ENCODE results near the gene WIPI1. TPM values are rescaled to one million over a fixed set of nuclear protein-coding genes. Genes with fewer than 3 reads are reported as not detected.
A peak's percentile ranks its signal among the peaks of the same experiment; 100 is the strongest.

Gene WIPI1
- total and polyA plus RNA-seq, 2 of the 13 experiments (the other 11 are each of a cell fraction or from before 2014, with no cell fraction given) = 29.4 to 141 TPM

DNA sequence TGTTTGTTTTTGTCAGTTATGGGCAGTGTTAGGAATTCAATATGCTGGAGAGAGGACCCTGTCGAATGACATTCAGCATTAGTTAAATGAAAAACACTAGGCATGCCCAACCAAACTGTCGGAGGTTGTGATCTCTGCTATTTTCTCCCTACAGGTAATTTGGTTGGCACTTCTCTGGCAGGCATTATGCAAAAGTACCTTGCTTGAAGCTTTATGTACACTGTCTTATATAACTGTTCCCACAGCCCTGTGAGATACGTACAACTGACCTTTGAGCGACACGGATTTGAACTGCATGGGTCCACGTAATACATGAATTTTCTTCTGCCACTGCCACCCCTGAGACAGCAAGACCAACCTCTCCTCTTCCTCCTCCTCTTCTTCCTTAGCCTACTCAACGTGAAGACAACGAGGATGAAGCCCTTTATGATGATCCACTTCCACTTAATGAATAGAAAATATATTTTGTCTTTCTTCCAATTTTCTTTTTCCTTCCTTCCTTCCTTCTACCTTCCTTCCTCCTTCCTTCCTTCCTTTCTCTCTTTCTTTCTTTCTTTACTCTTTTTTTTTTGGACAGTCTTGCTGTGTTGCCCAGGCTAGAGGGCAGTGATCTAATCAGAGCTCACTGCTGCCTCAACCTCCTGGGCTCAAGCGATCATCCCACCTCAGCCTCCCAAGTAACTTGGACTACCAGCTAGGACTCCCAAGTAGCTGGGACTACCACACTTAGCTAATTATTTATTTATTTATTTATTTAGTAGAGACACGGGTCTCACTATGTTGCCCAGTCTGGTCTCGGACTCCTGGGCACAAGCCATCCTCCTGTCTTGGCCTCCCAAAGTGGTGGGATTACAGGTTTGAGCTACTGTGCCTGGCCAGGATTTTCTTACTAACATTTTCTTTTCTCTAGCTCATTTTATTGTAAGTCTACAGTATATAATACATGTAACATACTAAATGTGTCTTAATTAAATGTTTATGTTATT is 77.3 kb downstream of the WIPI1 start (continued):
- TF ChIP-seq, protein P1, sequence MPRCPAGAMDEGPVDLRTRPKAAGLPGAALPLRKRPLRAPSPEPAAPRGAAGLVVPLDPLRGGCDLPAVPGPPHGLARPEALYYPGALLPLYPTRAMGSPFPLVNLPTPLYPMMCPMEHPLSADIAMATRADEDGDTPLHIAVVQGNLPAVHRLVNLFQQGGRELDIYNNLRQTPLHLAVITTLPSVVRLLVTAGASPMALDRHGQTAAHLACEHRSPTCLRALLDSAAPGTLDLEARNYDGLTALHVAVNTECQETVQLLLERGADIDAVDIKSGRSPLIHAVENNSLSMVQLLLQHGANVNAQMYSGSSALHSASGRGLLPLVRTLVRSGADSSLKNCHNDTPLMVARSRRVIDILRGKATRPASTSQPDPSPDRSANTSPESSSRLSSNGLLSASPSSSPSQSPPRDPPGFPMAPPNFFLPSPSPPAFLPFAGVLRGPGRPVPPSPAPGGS (CRISPR knock-in tag; IDR thresholded peaks at IDR 0.05) = no peak; the same call in 1 of the 2 replicates
- peak in 1 of 2 experiments; percentile 64; a peak in 2 of 4 replicates for TF ChIP-seq KLF16 (CRISPR knock-in tag; IDR thresholded peaks at IDR 0.05)
- TF ChIP-seq HNRNPL (IDR thresholded peaks at IDR 0.05; ENCODE audit: low read depth, low read length) = no peak
- TF ChIP-seq, protein P2, sequence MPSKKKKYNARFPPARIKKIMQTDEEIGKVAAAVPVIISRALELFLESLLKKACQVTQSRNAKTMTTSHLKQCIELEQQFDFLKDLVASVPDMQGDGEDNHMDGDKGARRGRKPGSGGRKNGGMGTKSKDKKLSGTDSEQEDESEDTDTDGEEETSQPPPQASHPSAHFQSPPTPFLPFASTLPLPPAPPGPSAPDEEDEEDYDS (CRISPR knock-in tag; IDR thresholded peaks at IDR 0.05) = peak; percentile 90
- TF ChIP-seq GATAD2A (CRISPR knock-in tag; IDR thresholded peaks at IDR 0.05) = peak; percentile 94
- no peak for TF ChIP-seq ZNF747 (CRISPR knock-in tag; IDR thresholded peaks at IDR 0.05; ENCODE audit: borderline replicate concordance)
- TF ChIP-seq, protein P3, sequence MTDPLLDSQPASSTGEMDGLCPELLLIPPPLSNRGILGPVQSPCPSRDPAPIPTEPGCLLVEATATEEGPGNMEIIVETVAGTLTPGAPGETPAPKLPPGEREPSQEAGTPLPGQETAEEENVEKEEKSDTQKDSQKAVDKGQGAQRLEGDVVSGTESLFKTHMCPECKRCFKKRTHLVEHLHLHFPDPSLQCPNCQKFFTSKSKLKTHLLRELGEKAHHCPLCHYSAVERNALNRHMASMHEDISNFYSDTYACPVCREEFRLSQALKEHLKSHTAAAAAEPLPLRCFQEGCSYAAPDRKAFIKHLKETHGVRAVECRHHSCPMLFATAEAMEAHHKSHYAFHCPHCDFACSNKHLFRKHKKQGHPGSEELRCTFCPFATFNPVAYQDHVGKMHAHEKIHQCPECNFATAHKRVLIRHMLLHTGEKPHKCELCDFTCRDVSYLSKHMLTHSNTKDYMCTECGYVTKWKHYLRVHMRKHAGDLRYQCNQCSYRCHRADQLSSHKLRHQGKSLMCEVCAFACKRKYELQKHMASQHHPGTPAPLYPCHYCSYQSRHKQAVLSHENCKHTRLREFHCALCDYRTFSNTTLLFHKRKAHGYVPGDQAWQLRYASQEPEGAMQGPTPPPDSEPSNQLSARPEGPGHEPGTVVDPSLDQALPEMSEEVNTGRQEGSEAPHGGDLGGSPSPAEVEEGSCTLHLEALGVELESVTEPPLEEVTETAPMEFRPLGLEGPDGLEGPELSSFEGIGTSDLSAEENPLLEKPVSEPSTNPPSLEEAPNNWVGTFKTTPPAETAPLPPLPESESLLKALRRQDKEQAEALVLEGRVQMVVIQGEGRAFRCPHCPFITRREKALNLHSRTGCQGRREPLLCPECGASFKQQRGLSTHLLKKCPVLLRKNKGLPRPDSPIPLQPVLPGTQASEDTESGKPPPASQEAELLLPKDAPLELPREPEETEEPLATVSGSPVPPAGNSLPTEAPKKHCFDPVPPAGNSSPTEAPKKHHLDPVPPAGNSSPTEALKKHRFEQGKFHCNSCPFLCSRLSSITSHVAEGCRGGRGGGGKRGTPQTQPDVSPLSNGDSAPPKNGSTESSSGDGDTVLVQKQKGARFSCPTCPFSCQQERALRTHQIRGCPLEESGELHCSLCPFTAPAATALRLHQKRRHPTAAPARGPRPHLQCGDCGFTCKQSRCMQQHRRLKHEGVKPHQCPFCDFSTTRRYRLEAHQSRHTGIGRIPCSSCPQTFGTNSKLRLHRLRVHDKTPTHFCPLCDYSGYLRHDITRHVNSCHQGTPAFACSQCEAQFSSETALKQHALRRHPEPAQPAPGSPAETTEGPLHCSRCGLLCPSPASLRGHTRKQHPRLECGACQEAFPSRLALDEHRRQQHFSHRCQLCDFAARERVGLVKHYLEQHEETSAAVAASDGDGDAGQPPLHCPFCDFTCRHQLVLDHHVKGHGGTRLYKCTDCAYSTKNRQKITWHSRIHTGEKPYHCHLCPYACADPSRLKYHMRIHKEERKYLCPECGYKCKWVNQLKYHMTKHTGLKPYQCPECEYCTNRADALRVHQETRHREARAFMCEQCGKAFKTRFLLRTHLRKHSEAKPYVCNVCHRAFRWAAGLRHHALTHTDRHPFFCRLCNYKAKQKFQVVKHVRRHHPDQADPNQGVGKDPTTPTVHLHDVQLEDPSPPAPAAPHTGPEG (CRISPR knock-in tag; IDR thresholded peaks at IDR 0.05) = peak; percentile 26; the same call in 1 of the 2 replicates
- TF ChIP-seq ZIK1 (CRISPR knock-in tag; IDR thresholded peaks at IDR 0.05; ENCODE audit: borderline replicate concordance, low read depth) = no peak
- TF ChIP-seq ZNF326 (CRISPR knock-in tag; IDR thresholded peaks at IDR 0.05; ENCODE audit: borderline replicate concordance) = no peak
- TF ChIP-seq ELF3 (CRISPR knock-in tag; IDR thresholded peaks at IDR 0.05) = peak; percentile 73
- TF ChIP-seq, protein P4, sequence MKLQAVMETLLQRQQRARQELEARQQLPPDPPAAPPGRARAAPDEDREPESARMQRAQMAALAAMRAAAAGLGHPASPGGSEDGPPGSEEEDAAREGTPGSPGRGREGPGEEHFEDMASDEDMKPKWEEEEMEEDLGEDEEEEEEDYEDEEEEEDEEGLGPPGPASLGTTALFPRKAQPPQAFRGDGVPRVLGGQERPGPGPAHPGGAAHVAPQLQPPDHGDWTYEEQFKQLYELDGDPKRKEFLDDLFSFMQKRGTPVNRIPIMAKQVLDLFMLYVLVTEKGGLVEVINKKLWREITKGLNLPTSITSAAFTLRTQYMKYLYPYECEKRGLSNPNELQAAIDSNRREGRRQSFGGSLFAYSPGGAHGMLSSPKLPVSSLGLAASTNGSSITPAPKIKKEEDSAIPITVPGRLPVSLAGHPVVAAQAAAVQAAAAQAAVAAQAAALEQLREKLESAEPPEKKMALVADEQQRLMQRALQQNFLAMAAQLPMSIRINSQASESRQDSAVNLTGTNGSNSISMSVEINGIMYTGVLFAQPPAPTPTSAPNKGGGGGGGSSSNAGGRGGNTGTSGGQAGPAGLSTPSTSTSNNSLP (IDR thresholded peaks at IDR 0.05; ENCODE audit: low read depth, low read length) = no peak
- TF ChIP-seq MIXL1 (CRISPR knock-in tag; IDR thresholded peaks at IDR 0.05) = peak; percentile 87
- peak; percentile 87 for TF ChIP-seq ARNTL (CRISPR knock-in tag; IDR thresholded peaks at IDR 0.05)
- TF ChIP-seq, protein P5, sequence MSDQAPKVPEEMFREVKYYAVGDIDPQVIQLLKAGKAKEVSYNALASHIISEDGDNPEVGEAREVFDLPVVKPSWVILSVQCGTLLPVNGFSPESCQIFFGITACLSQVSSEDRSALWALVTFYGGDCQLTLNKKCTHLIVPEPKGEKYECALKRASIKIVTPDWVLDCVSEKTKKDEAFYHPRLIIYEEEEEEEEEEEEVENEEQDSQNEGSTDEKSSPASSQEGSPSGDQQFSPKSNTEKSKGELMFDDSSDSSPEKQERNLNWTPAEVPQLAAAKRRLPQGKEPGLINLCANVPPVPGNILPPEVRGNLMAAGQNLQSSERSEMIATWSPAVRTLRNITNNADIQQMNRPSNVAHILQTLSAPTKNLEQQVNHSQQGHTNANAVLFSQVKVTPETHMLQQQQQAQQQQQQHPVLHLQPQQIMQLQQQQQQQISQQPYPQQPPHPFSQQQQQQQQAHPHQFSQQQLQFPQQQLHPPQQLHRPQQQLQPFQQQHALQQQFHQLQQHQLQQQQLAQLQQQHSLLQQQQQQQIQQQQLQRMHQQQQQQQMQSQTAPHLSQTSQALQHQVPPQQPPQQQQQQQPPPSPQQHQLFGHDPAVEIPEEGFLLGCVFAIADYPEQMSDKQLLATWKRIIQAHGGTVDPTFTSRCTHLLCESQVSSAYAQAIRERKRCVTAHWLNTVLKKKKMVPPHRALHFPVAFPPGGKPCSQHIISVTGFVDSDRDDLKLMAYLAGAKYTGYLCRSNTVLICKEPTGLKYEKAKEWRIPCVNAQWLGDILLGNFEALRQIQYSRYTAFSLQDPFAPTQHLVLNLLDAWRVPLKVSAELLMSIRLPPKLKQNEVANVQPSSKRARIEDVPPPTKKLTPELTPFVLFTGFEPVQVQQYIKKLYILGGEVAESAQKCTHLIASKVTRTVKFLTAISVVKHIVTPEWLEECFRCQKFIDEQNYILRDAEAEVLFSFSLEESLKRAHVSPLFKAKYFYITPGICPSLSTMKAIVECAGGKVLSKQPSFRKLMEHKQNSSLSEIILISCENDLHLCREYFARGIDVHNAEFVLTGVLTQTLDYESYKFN (CRISPR knock-in tag; conservative IDR thresholded peaks at IDR 0.05) = peak; percentile 85
- 0 out of 2 replicates have a peak, but pooled peaks have one; percentile 14 for TF ChIP-seq TCF7 (IDR thresholded peaks at IDR 0.05; ENCODE audit: low read depth)

Data from HepG2 (cell line).